Measurements from ENCODE around the gene MRPS6. TPM values are rescaled to one million over a fixed set of nuclear protein-coding genes. Genes with fewer than 3 reads are reported as not detected.
A peak's percentile ranks its signal among the peaks of the same experiment; 100 is the strongest.

MRPS6 gene
- 10 to 100 TPM; 23.9 to 65.8 (median 31.6) TPM for total RNA-seq

DNA sequence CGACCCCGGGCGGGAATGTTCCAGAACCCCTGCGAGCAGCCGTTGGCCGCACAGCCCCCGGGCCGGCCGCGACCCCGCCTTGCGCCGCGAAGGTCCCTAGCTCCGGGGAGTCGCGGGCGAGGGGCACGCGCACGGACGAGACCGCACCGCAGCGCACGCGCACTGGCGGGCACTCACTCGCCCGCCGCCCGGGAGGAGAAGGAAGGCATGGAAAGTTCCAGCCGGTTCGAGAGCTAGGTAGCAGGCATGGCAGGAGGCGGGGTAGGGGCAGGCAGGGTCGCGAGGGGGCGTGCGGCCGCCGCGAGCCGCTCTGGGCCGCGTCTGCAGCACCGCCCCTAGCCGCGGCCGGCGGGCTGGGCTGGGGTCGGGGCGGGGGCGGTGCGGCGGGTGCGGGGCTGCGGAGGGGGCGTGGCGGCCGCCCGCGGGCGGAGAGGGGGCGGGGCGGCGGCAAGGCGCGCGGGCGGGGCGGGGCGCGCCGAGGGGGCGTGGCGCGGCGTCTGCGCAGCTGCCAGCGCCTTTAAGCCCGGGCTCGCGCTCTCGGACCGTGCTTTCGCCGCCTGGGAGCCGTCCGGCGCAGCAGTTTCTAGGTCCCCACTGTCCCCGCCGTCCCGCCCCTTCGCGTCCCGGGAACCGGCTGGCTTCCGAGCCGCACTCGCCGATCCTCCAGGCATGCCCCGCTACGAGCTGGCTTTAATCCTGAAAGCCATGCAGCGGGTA lies at the start of gene MRPS6, which contains the start of gene SLC5A3:
MRPS6 (plus strand) TSS at position 547 of the 717 bp plus-strand sequence; CDS start at position 670, 123 bp downstream.
SLC5A3 (plus strand) TSS at position 547 of the 717 bp plus-strand sequence. CDS start 21,621 bp downstream, outside the sequence.
- 1 to 3% methylated on average over 5 to 23 of the region's 104 CpGs for WGBS, 2 donors
- H3K4me3 ChIP-seq (ENCODE audit: low read depth, poor library complexity, severe bottlenecking), result peak within 1 kb of the TSS; percentile 84
- TF ChIP-seq, protein P1, sequence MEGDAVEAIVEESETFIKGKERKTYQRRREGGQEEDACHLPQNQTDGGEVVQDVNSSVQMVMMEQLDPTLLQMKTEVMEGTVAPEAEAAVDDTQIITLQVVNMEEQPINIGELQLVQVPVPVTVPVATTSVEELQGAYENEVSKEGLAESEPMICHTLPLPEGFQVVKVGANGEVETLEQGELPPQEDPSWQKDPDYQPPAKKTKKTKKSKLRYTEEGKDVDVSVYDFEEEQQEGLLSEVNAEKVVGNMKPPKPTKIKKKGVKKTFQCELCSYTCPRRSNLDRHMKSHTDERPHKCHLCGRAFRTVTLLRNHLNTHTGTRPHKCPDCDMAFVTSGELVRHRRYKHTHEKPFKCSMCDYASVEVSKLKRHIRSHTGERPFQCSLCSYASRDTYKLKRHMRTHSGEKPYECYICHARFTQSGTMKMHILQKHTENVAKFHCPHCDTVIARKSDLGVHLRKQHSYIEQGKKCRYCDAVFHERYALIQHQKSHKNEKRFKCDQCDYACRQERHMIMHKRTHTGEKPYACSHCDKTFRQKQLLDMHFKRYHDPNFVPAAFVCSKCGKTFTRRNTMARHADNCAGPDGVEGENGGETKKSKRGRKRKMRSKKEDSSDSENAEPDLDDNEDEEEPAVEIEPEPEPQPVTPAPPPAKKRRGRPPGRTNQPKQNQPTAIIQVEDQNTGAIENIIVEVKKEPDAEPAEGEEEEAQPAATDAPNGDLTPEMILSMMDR (IDR thresholded peaks at IDR 0.05), result no peak
- TF ChIP-seq POLR2A (IDR thresholded peaks at IDR 0.05), result peak in 1 of 2 donors; percentile 52
- peak; percentile 69 to 95 for DNase-seq (ENCODE audit: low spot score in 2 of 2)
- intact Hi-C loops (cut with DNase I; ENCODE audit: low total_unique reads), result no loop called here

DNA sequence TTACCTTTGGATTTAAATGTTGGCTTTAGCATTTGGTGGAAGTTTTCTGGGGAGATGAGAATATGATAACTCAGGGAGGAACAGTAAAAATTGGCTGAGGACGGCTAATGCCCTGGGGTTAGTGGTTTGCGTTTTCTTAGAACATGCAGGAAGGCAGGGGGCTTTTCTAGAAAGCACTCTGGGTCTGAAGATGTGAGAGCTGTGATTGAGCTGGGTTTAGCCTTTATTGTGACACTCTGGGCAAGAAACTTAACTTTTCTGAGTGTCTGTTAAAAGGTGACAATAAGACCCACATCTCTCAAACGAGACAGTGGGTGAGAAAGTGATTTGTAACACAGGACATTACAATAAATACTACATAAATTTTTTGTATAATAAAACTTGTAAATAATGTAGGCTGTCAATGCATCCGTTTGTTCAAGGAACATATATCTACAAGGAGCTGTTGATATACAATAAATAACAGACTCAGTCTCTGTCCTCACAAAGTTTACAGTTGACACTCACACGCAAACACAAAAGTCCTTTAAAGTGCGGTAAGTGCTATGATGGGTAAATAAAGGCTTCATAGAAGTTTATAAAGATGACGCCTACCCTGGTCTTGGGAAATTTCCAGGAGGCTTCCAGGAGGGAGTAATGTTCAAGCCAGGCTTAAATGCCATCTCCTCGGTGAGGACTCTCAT lies 49.5 kb upstream of the MRPS6 start:
- no peak for DNase-seq (ENCODE audit: low spot score in 2 of 2)
- WGBS, 2 donors, result 51 to 58% methylated on average over 8 of the region's 8 CpGs
- intact Hi-C loops (cut with DNase I; ENCODE audit: low total_unique reads), result no loop called here
- TF ChIP-seq POLR2A (IDR thresholded peaks at IDR 0.05), result no peak
- TF ChIP-seq, protein P1 (IDR thresholded peaks at IDR 0.05), result no peak
- no peak overlapping the region for H3K4me3 ChIP-seq (ENCODE audit: low read depth, poor library complexity, severe bottlenecking)

DNA sequence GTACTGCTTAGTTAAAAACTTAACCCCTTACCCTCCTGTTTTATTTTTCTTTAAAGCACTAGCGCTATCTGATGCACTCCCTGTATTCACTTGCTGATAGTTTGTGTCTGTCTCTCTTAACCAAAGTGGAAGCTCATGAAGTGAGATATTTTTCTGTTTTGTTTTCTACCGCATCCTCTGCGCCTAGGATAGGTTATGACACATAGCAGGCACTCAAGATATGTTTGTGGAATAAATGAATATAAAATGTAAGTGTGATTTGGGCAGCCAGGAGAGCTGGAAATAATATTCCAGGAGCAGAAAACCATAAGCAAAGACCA lies 49.0 kb upstream of the MRPS6 start:
- no peak for TF ChIP-seq POLR2A (IDR thresholded peaks at IDR 0.05)
- WGBS, 2 donors, result 96 to 99% methylated on average over 3 of the region's 3 CpGs
- intact Hi-C loops (cut with DNase I; ENCODE audit: low total_unique reads), result no loop called here
- H3K4me3 ChIP-seq (ENCODE audit: low read depth, poor library complexity, severe bottlenecking), result no peak overlapping the region
- DNase-seq (ENCODE audit: low spot score in 2 of 2), result no peak

GRCh38 chr21:34027721-34028461 lies 45.5 kb upstream of the MRPS6 start:
- intact Hi-C loops (cut with DNase I; ENCODE audit: low total_unique reads), result no loop called here
- TF ChIP-seq, protein P1 (IDR thresholded peaks at IDR 0.05), result no peak
- no peak for TF ChIP-seq POLR2A (IDR thresholded peaks at IDR 0.05)

GRCh38 chr21:34029743-34030528 lies 43.4 kb upstream of the MRPS6 start:
- no peak for TF ChIP-seq POLR2A (IDR thresholded peaks at IDR 0.05)
- TF ChIP-seq, protein P1 (IDR thresholded peaks at IDR 0.05), result no peak
- 47 to 52% methylated on average over 13 of the region's 13 CpGs for WGBS, 2 donors
- intact Hi-C loops (cut with DNase I; ENCODE audit: low total_unique reads), result no loop called here
- no peak for DNase-seq (ENCODE audit: low spot score in 2 of 2)
- no peak overlapping the region for H3K4me3 ChIP-seq (ENCODE audit: low read depth, poor library complexity, severe bottlenecking)

More at GRCh38 chr21:34027721-34028461, 45.5 kb upstream of the MRPS6 start:
- no peak for DNase-seq (ENCODE audit: low spot score in 2 of 2)
- H3K4me3 ChIP-seq (ENCODE audit: low read depth, poor library complexity, severe bottlenecking), result no peak overlapping the region
- 77% methylated on average over 9 of the region's 9 CpGs for WGBS, 2 donors
